HG03520 (cell line): Measurements from ENCODE around the gene CLIC6.

ENCODE experiments used
- ATAC-seq: cut with Tn5 transposase; IDR thresholded peaks from one replicate; pipeline ENCODE4 v1.9.1; 2021; ENCODE audit warnings: mild to moderate bottlenecking, moderate library complexity; ENCODE audit not compliant: unreplicated experiment

The CLIC6 gene

GRCh38 chr21:34668803-34669148, at the start of gene CLIC6:
CLIC6 (plus strand) TSS chr21:34668994; CDS start chr21:34669389, 395 bp downstream.
- ATAC-seq, result no peak

GRCh38 chr21:34619841-34620665, 48.7 kb upstream of the CLIC6 start:
- ATAC-seq, result no peak

- no peak for ATAC-seq
Measured at GRCh38 chr21:34621434-34622350, 47.1 kb upstream of the CLIC6 start.

GRCh38 chr21:34623516-34623915, 45.3 kb upstream of the CLIC6 start:
- no peak for ATAC-seq

- no peak for ATAC-seq
Measured at GRCh38 chr21:34625030-34625593, 43.7 kb upstream of the CLIC6 start.

- ATAC-seq, result no peak
Measured at GRCh38 chr21:34626131-34626530, 42.7 kb upstream of the CLIC6 start.

GRCh38 chr21:34630536-34631143, 38.2 kb upstream of the CLIC6 start:
- ATAC-seq, result no peak

GRCh38 chr21:34632498-34632897, 36.3 kb upstream of the CLIC6 start:
- ATAC-seq, result no peak

GRCh38 chr21:34635307-34635706, 33.5 kb upstream of the CLIC6 start:
- no peak for ATAC-seq

GRCh38 chr21:34636961-34637360, 31.8 kb upstream of the CLIC6 start:
- no peak for ATAC-seq

- no peak for ATAC-seq
Measured at GRCh38 chr21:34639250-34639649, 29.5 kb upstream of the CLIC6 start.

- no peak for ATAC-seq
Measured at GRCh38 chr21:34639882-34640788, 28.7 kb upstream of the CLIC6 start.

GRCh38 chr21:34640858-34641257, 27.9 kb upstream of the CLIC6 start:
- ATAC-seq, result no peak

- ATAC-seq, result no peak
Measured at GRCh38 chr21:34642211-34643075, 26.4 kb upstream of the CLIC6 start.

- ATAC-seq, result no peak
Measured at GRCh38 chr21:34644825-34645224, 24.0 kb upstream of the CLIC6 start.

GRCh38 chr21:34647555-34647954, 21.2 kb upstream of the CLIC6 start:
- ATAC-seq, result no peak

GRCh38 chr21:34648739-34649297, 20.0 kb upstream of the CLIC6 start:
- ATAC-seq, result no peak

GRCh38 chr21:34649400-34649799, 19.4 kb upstream of the CLIC6 start:
- no peak for ATAC-seq
